NCI-H2171 (cell line): ENCODE measurements around the gene SLC35F6.
"Not testable (repeated sequence)": the region's sequence is repeated elsewhere in the genome, so short reads cannot be mapped to it uniquely, and the experiment has no call there.

Experiments
- DNase-seq: peaks from one replicate; lab custom pipeline; 2025; lab: John Stamatoyannopoulos, UW

Gene SLC35F6

GRCh38 chr2:26756337-26756736 is 7.7 kb upstream of the SLC35F6 start:
- DNase-seq, result no peak

- no peak for DNase-seq
Measured at GRCh38 chr2:26757873-26758789, 6.0 kb upstream of the SLC35F6 start.

GRCh38 chr2:26758790-26759321 is 5.2 kb upstream of the SLC35F6 start:
- no peak for DNase-seq

- no peak for DNase-seq
Measured at GRCh38 chr2:26759845-26760244, 4.2 kb upstream of the SLC35F6 start.

GRCh38 chr2:26760991-26761390 is 3.1 kb upstream of the SLC35F6 start:
- not testable (repeated sequence) for DNase-seq

- no peak for DNase-seq
Measured at GRCh38 chr2:26763019-26763418, 1.1 kb upstream of the SLC35F6 start.

GRCh38 chr2:26764906-26765305 is 822 bp downstream of the SLC35F6 start:
- no peak for DNase-seq

- no peak for DNase-seq
Measured at GRCh38 chr2:26765475-26766200, 1.6 kb downstream of the SLC35F6 start.

GRCh38 chr2:26767129-26767528 is 3.0 kb downstream of the SLC35F6 start:
- DNase-seq, result no peak

GRCh38 chr2:26767894-26768487 is 3.9 kb downstream of the SLC35F6 start:
- DNase-seq, result no peak

- DNase-seq, result no peak
Measured at GRCh38 chr2:26768759-26769088, 4.6 kb downstream of the SLC35F6 start.

- DNase-seq, result no peak
Measured at GRCh38 chr2:26769089-26769761, 5.1 kb downstream of the SLC35F6 start.

- DNase-seq, result peak; percentile 83
Measured at GRCh38 chr2:26770986-26771586, 7.0 kb downstream of the SLC35F6 start.

- peak; percentile 98 for DNase-seq
Measured at GRCh38 chr2:26772064-26773001, 8.2 kb downstream of the SLC35F6 start.

- DNase-seq, result no peak
Measured at GRCh38 chr2:26776195-26776800, 12.2 kb downstream of the SLC35F6 start.

GRCh38 chr2:26778098-26778497 is 14.0 kb downstream of the SLC35F6 start:
- DNase-seq, result no peak

GRCh38 chr2:26778507-26778906 is 14.4 kb downstream of the SLC35F6 start:
- DNase-seq, result no peak

GRCh38 chr2:26780203-26780760 is 16.2 kb downstream of the SLC35F6 start:
- no peak for DNase-seq

- no peak for DNase-seq
Measured at GRCh38 chr2:26782876-26783704, 19.0 kb downstream of the SLC35F6 start.
